ENCODE results near the gene VBP1. TPM values are rescaled to one million over a fixed set of nuclear protein-coding genes. Genes with fewer than 3 reads are reported as not detected.

The VBP1 gene
- total RNA-seq, 1 experiment from 2014 or later, result 77.3 TPM

Other genes with a start within 250 kb of the VBP1 start
- 2.6 TPM for gene F8, start 193.7 kb upstream of the VBP1 start, total RNA-seq (2021; ENCODE audit: unreplicated experiment)
- gene FUNDC2, start 189.6 kb upstream of the VBP1 start, total RNA-seq (2021; ENCODE audit: unreplicated experiment), result 32.5 TPM
- gene CMC4, start 145.3 kb upstream of the VBP1 start, total RNA-seq (2021; ENCODE audit: unreplicated experiment), result 5.3 TPM
- gene MTCP1, start 145.3 kb upstream of the VBP1 start, total RNA-seq (2021; ENCODE audit: unreplicated experiment), result 10.7 TPM
- gene BRCC3, start 145.0 kb upstream of the VBP1 start, total RNA-seq (2021; ENCODE audit: unreplicated experiment), result 21.3 TPM
- gene RAB39B, start 48.0 kb downstream of the VBP1 start, total RNA-seq (2021; ENCODE audit: unreplicated experiment), result 0.10 TPM
- gene CLIC2, start 118.2 kb downstream of the VBP1 start, total RNA-seq (2021; ENCODE audit: unreplicated experiment), result 0.89 TPM
- not detected for gene F8A2, start 165.6 kb downstream of the VBP1 start, total RNA-seq (2021; ENCODE audit: unreplicated experiment)
- gene F8A3, start 242.2 kb downstream of the VBP1 start, total RNA-seq (2021; ENCODE audit: unreplicated experiment), result not detected